Activated naive CD8-positive, alpha-beta T cell treated with anti-CD3 and anti-CD28 coated beads, Interleukin-2, amount 50 U/mL, for 16 hours (primary cell): Measurements from ENCODE around the gene NADSYN1.
A peak's percentile ranks its signal among the peaks of the same experiment; 100 is the strongest.

Source experiments
- DNase-seq: peaks from one replicate; pipeline ENCODE4 v3.0.0-alpha.2; 2020; ENCODE audit warnings: low read depth, low spot score

Gene NADSYN1

DNA sequence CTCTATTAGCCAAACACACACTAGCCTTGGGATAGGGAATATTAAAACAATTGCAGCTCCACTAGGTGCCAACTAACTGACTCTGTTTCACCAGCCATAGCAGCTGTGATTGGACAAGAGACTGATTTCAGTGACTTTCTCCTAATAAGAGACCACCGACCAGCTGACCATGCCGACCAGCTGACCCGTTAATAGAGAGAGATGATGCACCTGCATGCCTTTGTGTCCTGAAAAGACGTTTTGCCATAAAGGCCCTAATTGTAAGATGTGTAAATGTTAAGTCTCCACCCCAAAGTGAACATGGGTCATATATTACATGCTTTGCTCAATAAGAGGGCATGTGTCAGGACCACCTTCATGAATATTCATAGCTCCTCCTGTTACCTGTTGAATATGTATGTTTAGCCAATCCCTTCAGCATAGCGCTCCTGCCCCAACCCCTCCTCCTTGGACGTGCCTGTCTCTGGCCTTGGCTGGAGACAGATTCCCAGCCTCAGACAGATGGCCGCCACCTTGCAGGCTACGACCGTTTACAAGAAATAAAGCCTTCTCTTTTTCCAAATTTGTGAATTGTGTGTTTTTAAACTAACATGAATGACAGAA is 1.3 kb upstream of the NADSYN1 start:
- no peak for DNase-seq

DNA sequence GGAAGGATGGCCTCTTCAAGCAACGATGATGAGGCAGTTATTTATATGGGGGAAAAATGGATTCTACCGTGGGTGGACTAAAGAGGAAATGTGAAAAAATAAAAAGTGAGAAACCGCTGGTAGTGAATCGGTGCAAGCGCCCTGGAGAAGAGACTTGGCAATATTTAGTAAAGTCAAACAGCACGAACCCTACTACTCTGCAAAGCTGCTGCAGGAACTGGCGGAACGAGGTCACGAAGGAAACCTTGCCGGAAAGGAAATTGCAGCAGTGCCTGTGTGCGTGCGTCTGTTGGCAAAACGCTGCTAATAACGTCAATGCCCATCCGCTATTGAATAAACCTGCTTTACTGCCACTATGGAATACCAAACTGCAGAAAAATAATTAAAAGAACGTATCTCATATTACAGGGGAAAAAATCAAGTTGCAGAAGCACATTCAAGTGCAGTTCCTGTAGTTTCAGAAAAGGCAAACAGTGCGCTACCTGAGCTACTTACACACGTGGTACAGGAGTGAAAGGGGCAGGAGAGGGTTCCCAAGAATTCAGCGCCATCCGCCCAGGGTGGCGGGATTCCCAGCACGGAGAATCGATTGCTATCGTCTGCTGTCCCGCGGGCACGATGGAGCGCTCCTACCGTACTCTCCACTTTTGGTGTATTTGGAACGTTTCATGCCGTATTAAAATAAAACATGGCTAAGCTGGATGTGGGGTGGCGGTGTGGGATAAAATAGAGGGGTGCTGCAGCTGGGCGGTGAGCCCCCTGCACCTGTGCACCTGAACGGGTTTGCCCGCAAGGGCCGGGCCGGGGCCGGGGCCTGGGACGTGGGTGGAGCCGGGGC is 585 bp upstream of the NADSYN1 start:
- DNase-seq: peak; percentile 10

DNA sequence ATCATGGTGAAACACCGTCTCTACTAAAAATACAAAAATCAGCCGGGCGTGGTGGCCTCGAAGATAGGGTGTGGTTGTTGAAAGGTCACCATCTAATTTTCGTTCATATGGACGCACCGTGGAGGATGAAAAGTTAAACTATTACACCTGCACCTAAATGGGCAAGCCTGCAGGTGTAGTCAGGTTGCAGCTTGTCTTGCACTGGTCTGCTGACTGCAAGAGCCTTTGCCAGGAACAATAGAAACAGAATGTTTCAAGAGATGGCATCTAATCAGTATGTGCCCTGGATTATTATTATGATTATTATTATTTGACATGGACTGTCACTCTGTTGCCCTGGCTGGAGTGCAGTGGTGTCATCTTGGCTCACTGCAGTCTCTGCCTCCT is 908 bp downstream of the NADSYN1 start:
- no peak for DNase-seq

DNA sequence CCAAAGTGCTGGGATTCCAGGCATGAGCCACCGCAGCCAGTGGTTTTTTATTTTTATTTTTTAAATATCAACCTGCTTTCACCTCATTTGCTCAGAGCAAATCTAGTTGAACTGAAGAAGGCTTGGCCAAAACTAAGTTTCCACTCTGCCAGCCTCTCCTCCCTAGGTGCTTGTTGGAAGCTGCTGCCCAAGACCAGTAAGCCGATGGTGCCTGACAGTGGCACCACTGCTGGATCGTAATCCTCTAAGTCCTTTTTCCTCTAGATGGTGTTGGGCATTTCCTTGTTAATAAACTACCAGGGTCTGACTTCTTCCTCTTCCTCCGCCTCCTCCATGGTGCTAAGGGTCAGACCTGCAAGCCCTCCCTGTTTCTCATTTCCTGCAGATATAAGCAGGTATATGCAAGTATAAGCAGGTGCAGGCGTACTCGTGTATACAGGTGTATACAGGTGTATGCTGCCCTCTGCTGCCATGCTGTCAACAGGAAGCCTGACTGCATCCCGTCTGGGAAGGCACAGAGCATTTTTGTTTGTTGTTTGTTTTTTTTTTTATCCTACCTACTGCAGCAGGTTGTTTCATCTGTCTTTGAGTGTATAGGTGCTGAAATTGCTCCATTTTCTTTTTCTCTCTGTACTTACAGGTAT is 1.6 kb downstream of the NADSYN1 start:
- no peak for DNase-seq

DNA sequence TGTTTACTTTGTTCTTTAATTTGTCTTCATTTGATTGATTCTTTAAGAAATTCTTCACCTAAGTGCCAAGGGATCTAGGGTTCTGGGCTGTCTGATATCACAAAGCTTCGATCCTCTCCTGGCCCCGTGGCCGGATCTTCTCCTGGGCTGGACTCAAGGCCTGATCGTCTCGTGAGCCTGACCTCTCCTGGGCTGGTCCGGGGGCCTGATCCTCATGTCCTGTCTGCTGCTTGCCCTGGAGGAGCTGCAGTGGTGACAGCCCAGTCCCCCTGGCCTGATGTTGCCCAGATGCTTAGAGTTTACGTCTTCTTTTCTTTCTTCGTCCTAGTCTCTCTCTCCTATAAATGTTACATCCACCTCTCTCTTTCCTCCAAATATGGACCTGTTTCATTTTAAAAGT is 3.3 kb downstream of the NADSYN1 start:
- no peak for DNase-seq

DNA sequence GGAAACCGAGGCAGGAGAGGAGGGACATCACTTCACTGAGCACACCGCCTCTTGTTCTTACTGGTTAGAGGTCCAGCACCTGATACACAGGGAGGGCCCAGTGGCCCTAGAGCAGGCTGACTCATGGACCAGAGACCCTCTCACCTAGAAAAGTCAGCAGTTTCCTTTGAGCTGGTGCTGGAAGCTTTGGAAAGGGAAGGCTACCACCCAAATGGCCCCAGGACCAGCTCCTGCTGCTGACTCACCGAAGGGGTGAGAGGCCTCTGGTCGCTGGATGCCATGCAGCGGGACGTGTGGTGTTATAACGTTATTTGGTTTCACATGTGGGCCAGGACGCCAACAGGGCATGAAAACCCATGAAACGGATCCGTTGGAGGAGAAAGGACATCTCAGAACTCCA is 3.8 kb downstream of the NADSYN1 start:
- DNase-seq: no peak

DNA sequence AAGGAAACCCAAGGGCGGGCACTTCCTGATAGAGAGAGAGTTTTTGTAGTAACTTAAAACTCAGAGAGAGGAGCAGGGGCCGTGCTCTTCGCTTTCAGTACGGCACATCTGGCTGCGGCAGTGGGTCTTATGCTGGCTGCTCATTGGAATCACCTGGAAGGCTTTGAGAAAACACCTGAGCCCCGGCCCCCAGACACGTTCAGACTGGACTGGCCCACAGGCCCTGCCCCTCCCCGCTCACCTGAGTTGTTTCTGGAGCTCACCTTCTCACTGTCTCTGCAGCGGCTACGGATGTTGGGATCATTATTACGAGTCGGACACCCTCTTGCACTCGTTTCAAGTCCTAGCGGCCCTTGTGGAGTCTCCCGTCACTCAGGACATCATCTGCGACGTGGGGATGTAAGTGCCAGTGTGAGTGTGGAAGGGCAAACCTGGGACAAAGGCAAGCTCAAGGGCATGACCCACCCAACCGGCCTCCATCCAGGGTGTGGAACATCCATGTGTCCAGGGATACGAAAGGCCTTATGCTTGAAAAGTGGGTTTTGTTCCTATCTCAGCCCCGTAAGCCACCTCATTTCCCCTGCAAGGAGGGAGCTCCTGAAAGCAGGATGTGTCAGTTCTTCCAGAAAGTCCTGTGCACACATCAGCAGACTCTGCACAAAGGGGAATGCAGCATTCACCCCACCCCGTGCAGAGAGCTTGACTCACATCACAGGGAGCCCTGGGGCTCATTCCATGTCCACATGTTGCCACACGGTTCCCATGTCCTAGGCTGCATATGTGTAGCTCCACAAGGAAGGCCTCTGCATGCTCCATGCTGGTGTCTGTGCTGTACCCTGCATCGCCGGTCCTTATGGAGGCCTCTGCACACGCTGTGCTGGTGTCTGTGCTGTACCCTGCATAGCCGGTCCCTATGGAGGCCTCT is 5.4 kb downstream of the NADSYN1 start:
- DNase-seq: no peak

DNA sequence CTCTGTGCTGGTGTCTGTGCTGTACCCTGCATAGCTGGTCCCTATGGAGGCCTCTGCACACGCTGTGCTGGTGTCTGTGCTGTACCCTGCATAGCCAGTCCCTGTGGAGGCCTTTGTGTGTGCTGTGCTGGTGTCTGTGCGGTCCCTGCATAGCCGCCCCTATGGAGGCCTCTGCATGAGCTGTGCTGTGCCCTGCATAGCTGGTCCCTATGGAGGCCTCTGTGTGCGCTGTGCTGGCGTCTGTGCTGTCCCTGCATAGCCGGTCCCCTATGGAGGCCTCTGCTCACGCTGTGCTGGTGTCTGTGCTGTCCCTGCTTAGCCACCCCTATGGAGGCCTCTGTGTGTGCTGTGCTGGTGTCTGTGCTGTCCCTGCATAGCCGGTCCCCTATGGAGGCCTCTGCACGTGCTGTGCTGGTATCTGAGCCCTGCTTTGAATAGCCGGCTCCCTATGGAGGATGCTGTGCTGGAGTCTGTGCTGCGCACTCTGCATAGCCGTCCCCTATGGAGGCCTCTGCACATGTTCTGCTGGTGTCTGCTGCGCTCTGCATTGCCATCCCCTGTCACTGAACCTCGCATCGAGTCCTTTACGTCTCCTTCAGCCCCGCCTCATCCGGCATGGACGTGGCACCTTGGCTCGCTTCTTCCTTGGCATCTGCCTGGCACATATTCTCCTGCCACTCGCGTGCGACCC is 6.2 kb downstream of the NADSYN1 start:
- DNase-seq: no peak

DNA sequence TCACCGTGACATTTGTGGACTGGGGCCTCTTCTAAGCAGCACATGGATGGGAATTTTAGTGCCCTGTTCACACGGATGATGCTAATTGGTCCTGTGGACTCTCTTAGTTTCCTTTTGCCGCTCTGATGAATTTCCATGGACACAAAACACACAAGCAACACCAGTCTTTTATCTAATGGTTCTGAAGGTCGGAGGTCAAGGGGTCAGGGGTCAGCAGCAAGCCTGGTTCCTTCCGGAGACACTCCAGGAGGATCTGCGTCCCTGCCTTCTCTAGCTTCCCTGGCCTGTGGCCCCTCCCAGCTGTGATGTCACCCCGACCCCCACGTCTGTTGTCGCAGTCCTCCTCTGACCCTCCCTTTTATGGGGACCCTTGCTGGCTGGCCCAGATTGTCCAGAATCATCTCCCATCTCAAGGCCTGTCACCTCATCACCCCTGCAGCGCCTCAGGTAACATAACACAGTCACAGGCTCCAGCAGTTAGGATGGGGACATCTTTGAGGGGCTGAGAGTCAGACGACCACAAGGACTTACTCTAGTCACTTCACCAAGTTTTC is 6.8 kb downstream of the NADSYN1 start:
- DNase-seq: no peak

DNA sequence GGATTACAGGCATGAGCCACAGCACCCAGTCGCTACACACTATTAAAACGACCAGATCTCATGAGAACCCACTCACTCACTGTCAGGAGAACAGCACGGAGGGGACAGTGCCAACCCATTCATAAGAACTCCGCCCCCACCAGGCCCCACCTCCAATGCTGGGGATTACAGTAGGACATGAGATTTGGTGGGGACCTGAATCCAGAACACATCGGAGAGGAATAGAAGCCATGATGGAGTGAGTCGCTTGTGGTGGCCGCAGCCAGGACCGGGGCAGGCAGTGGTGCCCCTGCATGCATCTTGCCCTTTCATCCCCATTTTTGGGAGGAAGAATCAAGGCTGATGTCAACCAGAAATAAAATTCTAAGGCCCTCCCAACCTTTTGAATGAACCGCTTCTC is 8.7 kb downstream of the NADSYN1 start:
- no peak for DNase-seq

DNA sequence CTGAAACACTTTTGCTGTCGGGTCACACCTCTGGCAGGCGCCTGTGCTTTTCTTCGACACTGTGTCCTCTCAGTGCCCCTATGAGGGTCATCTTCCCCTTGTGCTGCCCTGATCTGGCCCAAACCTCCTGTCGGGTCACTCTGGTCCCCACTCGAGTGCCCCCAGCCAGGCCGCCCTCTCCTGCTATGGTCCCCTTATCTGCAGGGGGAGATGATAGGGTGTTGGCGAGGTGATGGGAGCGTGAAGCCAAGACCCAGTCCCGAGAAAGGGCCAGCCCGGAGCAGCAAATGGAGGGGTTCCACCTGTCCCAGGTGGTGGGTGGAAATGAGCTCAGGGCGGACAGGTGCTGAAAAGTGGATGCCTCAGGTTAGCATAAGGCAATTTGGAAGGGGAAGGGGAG is 9.7 kb downstream of the NADSYN1 start:
- no peak for DNase-seq

DNA sequence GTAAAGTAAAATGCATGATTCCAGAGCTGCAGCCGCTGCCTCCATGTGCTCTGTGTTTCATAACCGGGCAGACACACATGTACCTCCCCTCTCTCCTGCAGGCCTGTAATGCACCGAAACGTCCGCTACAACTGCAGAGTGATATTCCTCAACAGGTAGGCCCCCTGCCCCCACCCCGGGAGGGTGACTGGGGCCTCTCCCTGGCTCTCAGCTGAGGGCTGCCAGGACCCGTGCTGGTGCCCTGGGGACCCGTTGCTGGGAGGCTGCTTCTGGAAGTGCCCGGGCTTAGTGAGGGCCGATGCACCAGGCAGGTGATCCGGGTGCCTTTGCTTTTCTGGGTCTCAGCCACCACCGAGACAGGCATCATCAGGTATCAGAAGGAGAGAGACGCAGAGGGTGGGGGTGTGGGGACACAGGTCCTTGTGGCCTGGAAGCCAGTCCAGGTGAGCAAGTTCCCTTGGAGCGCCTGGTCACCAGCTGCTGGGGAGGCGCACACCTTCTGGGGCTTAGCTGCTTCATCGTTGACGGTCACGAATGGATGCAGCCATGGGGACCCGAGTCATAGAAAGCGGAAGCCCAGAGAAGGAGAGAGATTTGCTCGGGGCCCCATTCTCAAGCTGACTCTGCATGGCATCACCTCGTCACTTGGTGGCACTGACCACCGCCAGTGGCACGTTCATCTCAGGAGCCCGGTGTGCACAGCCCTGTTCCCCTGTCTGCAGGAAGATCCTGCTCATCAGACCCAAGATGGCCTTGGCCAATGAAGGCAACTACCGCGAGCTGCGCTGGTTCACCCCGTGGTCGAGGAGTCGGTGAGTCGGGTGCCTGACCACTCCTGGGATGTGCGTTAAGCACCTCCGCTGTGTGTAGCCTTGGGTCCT is 10.6 kb downstream of the NADSYN1 start:
- DNase-seq: no peak

DNA sequence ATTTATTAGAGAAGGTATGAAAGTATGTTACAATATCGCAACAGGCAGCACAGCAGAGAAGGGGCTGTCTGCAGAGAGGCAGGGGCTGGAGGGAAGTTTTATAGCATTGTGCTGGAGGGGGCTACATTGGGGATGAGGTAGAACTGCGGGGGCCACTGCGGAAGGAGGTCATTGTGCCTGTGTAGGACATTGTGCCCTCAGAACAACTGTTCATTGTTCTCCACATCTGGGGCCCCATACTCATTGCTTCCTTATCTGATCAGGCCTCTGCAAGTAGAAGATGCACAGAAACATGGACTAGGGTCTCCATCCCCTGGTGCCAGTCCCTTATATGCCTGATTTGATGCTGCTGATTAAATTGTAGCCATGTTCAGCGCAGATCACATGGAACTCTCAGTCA is 12.1 kb downstream of the NADSYN1 start:
- DNase-seq: no peak

DNA sequence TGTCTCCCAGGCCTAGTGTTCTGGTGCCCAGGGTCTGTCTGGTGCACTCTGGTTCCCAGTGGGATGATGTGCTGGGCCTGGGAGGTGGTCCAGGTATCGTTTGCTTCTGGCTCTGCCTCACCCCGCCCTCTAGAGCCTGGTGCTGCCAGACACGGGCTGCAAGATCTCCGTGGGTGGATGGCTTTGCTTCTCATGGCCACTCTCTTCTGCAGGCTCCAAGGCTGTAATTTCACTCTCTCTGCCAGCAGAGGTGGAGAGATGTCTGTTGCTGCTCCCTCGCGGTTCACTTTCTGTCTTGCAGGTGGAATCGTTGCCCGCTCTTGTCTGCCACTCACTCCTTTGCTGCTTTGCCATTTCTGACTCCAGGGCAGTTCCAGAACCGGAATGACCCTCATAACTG is 13.4 kb downstream of the NADSYN1 start:
- no peak for DNase-seq

DNA sequence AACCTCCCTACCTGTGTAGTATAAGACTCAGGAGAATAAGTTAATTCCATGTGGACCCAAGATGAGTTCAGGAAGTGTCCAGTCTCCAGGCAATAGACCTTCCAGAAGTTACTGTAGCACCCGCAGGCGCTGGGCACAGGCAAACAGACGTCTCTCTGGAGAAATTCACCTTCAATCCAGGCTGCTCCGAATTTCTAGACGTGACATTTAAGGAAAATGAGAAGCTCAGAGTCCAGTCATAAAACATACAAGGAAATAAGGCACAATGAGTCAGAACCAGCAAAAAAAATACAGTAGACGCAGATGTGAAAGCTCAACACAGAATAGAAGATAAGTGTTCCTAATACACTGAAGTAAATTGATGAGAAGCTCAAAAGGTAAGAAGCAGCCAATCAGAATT is 14.2 kb downstream of the NADSYN1 start:
- no peak for DNase-seq

DNA sequence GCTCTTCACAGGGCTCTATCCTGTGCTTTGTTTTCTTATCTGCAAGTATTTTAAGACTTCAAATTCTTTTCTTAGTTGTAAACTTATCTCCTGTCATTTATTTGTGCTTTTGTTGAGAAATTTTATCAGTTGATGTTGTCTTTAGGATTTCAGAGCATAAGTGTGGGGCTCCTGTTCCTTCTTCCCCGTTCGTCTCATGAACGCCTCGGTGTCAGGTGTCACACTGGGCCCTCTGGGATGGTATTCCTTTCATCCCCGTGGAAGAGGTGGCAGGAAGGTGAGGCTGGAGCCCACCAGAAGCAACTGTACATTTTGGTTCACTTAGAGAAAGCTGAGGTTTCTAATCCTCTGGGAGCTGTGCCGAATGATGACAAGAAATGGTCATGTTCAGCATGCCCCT is 17.9 kb downstream of the NADSYN1 start:
- no peak for DNase-seq

DNA sequence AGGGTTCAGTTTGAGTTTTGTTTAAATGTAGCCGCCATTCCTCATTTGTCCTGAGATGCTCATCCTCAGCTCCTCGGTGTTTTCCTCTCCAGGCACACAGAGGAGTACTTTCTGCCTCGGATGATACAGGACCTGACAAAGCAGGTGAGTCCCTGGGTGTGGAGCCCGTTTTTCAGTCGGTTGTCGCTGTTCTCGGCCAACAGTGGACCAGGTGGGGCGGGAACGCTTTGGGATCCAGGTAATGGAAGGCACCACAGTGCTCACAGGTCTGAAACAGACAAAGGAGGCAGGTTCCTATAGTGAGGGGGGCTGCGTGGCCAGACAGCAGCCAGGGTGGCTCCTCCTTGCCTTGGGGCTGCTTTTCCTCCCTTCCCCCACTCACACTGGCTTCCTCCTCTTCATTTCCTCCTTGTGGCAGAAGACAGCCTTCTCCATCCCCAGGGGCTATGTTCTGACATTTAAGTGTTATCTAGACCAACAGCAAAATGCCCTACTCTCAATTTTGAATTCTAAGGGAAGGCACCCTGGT is 19.4 kb downstream of the NADSYN1 start:
- DNase-seq: no peak

DNA sequence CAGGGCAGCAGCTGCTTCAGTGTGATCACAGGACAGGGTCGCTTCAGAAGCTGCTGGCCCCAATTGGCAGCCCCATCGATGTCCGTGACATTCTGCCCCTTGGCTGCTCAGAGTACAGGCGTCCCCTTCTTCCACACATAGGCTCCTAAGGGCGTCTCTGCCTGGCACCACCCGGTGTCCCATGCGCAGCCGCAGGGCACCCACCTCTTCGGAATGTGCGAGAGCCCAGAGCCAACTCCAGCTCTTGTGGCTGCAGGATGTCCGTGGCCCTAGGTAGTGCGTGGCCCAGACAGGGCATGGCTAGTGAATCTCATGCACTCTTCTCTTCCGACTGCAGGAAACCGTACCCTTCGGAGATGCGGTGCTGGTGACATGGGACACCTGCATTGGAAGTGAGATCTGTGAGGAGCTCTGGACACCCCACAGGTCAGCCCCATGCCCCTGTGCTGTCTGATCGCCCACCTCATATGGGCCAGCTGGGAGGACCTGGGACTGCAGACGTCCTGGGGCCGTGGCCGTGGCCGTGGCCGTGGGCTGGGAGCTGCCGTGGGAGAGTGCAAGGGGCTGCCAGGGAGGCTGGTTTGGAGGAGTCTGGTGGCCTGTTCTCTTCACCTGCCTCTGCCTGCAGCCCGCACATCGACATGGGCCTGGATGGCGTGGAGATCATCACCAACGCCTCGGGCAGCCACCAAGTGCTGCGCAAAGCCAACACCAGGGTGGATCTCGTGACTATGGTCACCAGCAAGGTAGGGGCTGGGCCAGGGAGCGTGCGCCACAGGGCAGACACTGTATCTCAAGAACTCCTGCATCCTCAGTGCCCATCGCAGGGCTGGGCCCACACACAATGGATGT is 20.2 kb downstream of the NADSYN1 start:
- no peak for DNase-seq

DNA sequence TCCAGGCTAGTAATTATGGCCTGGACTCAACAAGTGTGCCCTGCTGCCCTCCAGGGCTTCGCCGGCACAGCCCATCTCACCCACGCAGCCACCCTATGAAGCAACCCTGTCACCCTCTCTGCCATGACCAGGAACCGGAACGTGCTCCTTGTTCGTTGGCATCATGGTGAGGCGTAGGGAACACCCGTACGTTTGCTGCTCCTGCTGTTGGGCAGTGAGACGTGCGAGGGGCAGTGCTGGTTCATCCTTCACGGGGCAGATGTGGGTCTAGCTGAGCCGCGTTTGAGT is 20.7 kb downstream of the NADSYN1 start:
- no peak for DNase-seq
